HEK293 (cell line): ENCODE data around the gene WIPI1.
A peak's percentile ranks its signal among the peaks of the same experiment; 100 is the strongest.

Experiments
- CTCF ChIP-seq: fragments of 450-650 bp; formaldehyde crosslinking; IDR thresholded peaks from 2 replicates; pipeline ENCODE4 v1.5.1; 2016; ENCODE audit warnings: missing biosample characterization, missing genetic modification characterization
- ZNF571 ChIP-seq: fragments of 450-650 bp; formaldehyde crosslinking; IDR thresholded peaks from 2 replicates; pipeline ENCODE4 v1.5.0; 2017; ENCODE audit warnings: missing biosample characterization, missing genetic modification characterization
- ZXDB ChIP-seq: fragments of 450-650 bp; formaldehyde crosslinking; IDR thresholded peaks from 2 replicates; pipeline ENCODE4 v1.5.1; 2016; ENCODE audit warnings: missing biosample characterization, missing genetic modification characterization

DNA sequence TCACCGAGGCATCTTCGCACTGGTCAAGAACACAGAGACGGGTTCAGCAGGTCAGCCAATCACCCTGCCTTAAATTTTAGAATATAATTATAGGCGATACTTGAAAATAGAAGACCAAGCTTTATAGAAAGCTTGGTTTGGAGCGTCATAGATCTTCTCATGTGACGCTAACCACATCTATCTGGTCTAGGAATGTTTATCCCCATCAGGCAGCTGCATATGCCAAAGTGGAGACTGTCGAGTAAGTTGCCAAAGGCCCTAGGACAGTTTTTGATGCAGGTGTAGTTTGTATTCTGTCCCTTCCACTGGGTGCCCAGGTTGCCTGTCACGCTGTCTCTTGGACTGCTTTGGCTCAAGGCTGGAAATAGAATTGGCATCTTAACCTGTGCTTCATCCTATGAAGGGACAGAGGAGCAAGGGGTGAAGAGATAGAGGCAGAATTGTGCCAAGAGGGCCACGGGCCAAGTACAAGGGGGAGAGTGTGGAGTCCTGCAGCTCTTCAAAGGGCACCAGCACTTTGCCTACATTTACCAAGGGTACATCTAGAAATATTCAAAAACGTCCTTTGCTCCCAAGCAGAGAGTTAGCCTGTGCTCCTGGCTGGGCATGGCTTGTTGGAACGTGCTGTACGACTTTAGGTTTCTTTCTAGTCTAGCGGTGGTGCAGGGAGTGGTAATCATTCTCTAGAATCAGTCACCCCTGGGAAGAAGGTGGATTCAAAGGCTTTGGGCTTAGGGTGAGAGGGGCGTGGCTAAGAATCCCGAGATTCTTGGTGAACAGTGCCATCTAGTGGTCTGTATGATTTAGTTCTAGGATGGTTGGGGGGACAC lies 5.3 kb upstream of the WIPI1 start:
- no peak for TF ChIP-seq ZNF571 (tag by site-specific recombination)
- 0 out of 2 replicates have a peak, but pooled peaks have one; percentile 32 for TF ChIP-seq ZXDB (tag by site-specific recombination)
- TF ChIP-seq CTCF, result peak; percentile 74
